ENCODE data around the gene SMPD3. TPM values are rescaled to one million over a fixed set of nuclear protein-coding genes. Genes with fewer than 3 reads are reported as not detected.

SMPD3 gene
- total RNA-seq, 1 experiment from 2014 or later, result 0.70 TPM

GRCh38 chr16:68328151-68328859 is 120.0 kb downstream of the SMPD3 start:
- peak overlapping the region in 1 of 3 experiments; percentile 64; a peak in 2 of 7 replicates for H3K27ac Mint-ChIP-seq
- Histone ChIP-seq H2BK12ac (ENCODE audit: insufficient read length, low read depth, low read length) (no peak overlapping the region), H3K79me1 (ENCODE audit: insufficient read depth, low read depth, low read length, poor library complexity, severe bottlenecking) (no peaks in the 10 kb centered on the region), H3K23me2 (ENCODE audit: insufficient read length, low read depth, low read length, poor library complexity, severe bottlenecking) (no peaks in the 10 kb centered on the region), H2BK20ac (ENCODE audit: low read depth, low read length, poor library complexity, severe bottlenecking) (no peak overlapping the region), H3K4ac (ENCODE audit: low read depth, low read length) (no peak overlapping the region), H3K14ac (ENCODE audit: insufficient read depth, low read length) (no peak overlapping the region), H3K4me1 (ENCODE audit: insufficient read depth, low read length) (no peaks in the 10 kb centered on the region), H3K79me2 (ENCODE audit: insufficient read depth, low read length) (no peaks in the 10 kb centered on the region), H4K8ac (replicated peaks; ENCODE audit: insufficient read length, low read depth, low read length) (no peak overlapping the region), H2BK120ac (ENCODE audit: low read depth, low read length, poor library complexity, severe bottlenecking) (no peak overlapping the region), H3K56ac (ENCODE audit: insufficient read length, low read depth, low read length) (no peak overlapping the region), H2AFZ (ENCODE audit: low read length) (no peak overlapping the region), H4K91ac (ENCODE audit: insufficient read length, low read depth, low read length) (no peak overlapping the region), H3T11ph (ENCODE audit: low read length) (no peak overlapping the region), H2BK5ac (ENCODE audit: insufficient read length, low read length) (no peak overlapping the region), H3K18ac (ENCODE audit: insufficient read length, low read depth, low read length) (no peak overlapping the region), H3K4me2 (ENCODE audit: insufficient read depth, insufficient read length, low read length) (no peak overlapping the region), H3K9me3 (ENCODE audit: control insufficient read depth, low read depth, low read length) (no peaks in the 10 kb centered on the region), H3K9ac (ENCODE audit: extremely low read depth, insufficient read length, low read length) (no peak overlapping the region), H4K5ac (ENCODE audit: insufficient read length, low read depth, low read length) (no peak overlapping the region), H3K27ac (ENCODE audit: insufficient read length, low read depth, low read length) (no peak overlapping the region), H3K27me3 (ENCODE audit: insufficient read depth, low read length) (no peaks in the 10 kb centered on the region; the same call in 1 of the 2 replicates), H3K23ac (ENCODE audit: insufficient read length, low read depth, low read length) (no peak overlapping the region), H2AK5ac (ENCODE audit: insufficient read length, low read length) (no peak overlapping the region), H4K20me1 (ENCODE audit: control insufficient read depth, insufficient read depth, insufficient read length) (no peaks in the 10 kb centered on the region), H2BK15ac (ENCODE audit: low read depth, low read length) (no peak overlapping the region)
- H3K36me3 Mint-ChIP-seq (ENCODE audit: insufficient read depth in 1 of 3, low read depth in 3 of 3), result peaks cover 2 to 44% (median 26%) of the 10 kb centered on the region in 3 experiments; a peak in 6 of 7 replicates
- no peaks in the 10 kb centered on the region for H3K9me3 Mint-ChIP-seq
- WGBS (ENCODE audit: extremely low coverage, insufficient read length, low lambda C conversion rate), result no CpG with 5 or more reads among the region's 13 CpGs
- TF ChIP-seq CTCF (conservative IDR thresholded peaks at IDR 0.05), result peak; percentile 92
- DNase-seq, result peak; percentile 90
- no peaks in the 10 kb centered on the region for H3K27me3 Mint-ChIP-seq (ENCODE audit: low read depth)
- H3K4me1 Mint-ChIP-seq, result peaks cover 3 to 6% of the 10 kb centered on the region in 2 experiments; a peak in 3 of 4 replicates
- H3K4me3 Mint-ChIP-seq, result no peak overlapping the region
